Uterus (tissue), 4 donors: ENCODE results near the gene FAM174B. TPM values are rescaled to one million over a fixed set of nuclear protein-coding genes. Genes with fewer than 3 reads are reported as not detected.

ENCODE experiments used
- DNase-seq, 2 donors: peaks; one replicate each; pipeline ENCODE4 v3.0.0-alpha.2; 2019 to 2020
- H3K27ac ChIP-seq, 2 donors: fragments of 200-600 bp; sonication (generic); 1 replicate in 1 of 2; 2 replicates in 1 of 2; pipeline ENCODE4 v1.5.1; 2016 to 2018
- H3K27me3 ChIP-seq, 2 donors: fragments of 200-600 bp; sonication (generic); one replicate each; pipeline ENCODE4 v1.5.1; 2018 to 2019; ENCODE audit warnings: control low read depth in 1 of 2
- H3K36me3 ChIP-seq, 2 donors: fragments of 200-600 bp; sonication (generic); one replicate each; pipeline ENCODE4 v1.5.1; 2019; ENCODE audit warnings: control low read depth in 1 of 2
- H3K4me1 ChIP-seq, 2 donors: fragments of 200-600 bp; sonication (generic); one replicate each; pipeline ENCODE4 v1.5.1; 2018 to 2019; ENCODE audit warnings: control low read depth in 1 of 2
- H3K4me3 ChIP-seq, 2 donors: fragments of 200-600 bp; sonication (generic); 1 replicate in 1 of 2; 2 replicates in 1 of 2; pipeline ENCODE4 v1.5.1; 2018 to 2019; ENCODE audit warnings: mild to moderate bottlenecking in 1 of 2
- H3K9me3 ChIP-seq, 2 donors: fragments of 200-600 bp; sonication (generic); one replicate each; pipeline ENCODE4 v1.5.1; 2019; ENCODE audit warnings: control low read depth in 1 of 2
- POLR2A ChIP-seq, 2 donors: fragments of 450-650 bp; IDR thresholded peaks; one replicate each; pipeline ENCODE4 v1.6.1; 2016; ENCODE audit warnings: antibody characterized with exemption in 2 of 2, mild to moderate bottlenecking in 1 of 2, moderate library complexity in 1 of 2
- intact Hi-C: fragments of 100-400 bp; cut with DNase I; formaldehyde crosslinking; loops from one replicate; pipeline ENCODE4 v1.15.1; 2023; ENCODE audit warnings: low total_unique reads
- total RNA-seq, 4 donors: library from RNA; depleted of rRNA in 3 of 4; stranded (reverse); fragments of >200 nt in 3 of 4; gene quantifications; one replicate each; pipeline versions ENCODE4 v1.1.0 to v1.2.4, GENCODE V29; 2014 to 2023
- TF ChIP-seq, protein P1 (sequence below), 4 experiments: fragments of 200-600 bp in 2 of 4; fragments of 450-650 bp in 2 of 4; sonication (generic) in 2 of 4; IDR thresholded peaks; one replicate each; pipeline ENCODE4 v1.5.1; 2016 to 2019; ENCODE audit warnings: antibody characterized with exemption in 4 of 4, mild to moderate bottlenecking in 2 of 4, moderate library complexity in 1 of 4
- donor health status: DM: yes; HTN: yes; CAD: no.

Gene FAM174B
- total RNA-seq, 4 donors from 2014 or later = 0.51 to 41.8 (median 5.5) TPM

DNA sequence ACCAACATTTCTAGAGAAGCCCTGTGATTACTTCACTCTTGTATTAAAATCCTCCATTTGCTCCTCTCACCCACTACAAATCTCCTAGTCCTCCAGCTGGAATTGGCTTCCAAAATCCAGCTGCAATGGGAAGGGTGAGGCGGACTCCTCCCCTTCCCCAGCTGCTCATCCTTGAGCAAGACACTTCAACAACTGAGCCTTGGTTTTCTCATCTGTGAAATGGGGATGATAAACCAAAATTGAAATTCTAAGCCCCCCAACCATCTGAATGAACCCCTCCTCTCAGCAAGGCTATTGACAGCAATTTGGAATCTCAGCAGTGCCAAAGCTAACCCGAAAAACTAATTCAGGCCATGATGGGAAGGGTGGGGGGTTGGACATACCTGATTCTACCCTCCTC is 9.4 kb downstream of the FAM174B start:
- intact Hi-C loops = no loop called here
- H3K27me3 ChIP-seq = no peaks in the 10 kb centered on the region
- H3K4me3 ChIP-seq = no peak overlapping the region
- TF ChIP-seq, protein P1, sequence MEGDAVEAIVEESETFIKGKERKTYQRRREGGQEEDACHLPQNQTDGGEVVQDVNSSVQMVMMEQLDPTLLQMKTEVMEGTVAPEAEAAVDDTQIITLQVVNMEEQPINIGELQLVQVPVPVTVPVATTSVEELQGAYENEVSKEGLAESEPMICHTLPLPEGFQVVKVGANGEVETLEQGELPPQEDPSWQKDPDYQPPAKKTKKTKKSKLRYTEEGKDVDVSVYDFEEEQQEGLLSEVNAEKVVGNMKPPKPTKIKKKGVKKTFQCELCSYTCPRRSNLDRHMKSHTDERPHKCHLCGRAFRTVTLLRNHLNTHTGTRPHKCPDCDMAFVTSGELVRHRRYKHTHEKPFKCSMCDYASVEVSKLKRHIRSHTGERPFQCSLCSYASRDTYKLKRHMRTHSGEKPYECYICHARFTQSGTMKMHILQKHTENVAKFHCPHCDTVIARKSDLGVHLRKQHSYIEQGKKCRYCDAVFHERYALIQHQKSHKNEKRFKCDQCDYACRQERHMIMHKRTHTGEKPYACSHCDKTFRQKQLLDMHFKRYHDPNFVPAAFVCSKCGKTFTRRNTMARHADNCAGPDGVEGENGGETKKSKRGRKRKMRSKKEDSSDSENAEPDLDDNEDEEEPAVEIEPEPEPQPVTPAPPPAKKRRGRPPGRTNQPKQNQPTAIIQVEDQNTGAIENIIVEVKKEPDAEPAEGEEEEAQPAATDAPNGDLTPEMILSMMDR (IDR thresholded peaks at IDR 0.05) = no peak
- TF ChIP-seq POLR2A (IDR thresholded peaks at IDR 0.05) = no peak
- no peaks in the 10 kb centered on the region for H3K9me3 ChIP-seq
- H3K36me3 ChIP-seq = no peaks in the 10 kb centered on the region
- DNase-seq = no peak
- no peak overlapping the region for H3K27ac ChIP-seq
- H3K4me1 ChIP-seq = no peaks in the 10 kb centered on the region

DNA sequence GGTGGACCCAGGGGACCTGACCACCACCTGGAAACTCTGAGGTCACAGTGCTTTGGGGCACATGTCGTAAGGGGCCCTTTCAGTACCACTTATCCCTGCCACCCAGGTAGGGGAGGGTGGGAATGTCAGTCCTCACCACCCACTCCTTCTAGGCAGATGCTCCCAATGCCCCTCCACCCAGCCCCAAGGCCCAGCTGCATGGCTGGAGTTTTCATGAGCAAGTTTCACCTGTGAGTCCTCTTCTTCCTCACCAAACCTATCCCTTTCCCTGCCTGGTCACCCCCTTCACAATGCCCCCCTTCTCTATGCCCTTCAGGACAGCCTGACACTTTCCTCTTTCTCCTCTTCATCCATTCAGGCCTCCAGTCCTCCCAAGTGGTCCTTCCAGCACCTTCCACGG is 9.8 kb downstream of the FAM174B start:
- TF ChIP-seq POLR2A (IDR thresholded peaks at IDR 0.05) = no peak
- TF ChIP-seq, protein P1 (IDR thresholded peaks at IDR 0.05) = no peak
- Histone ChIP-seq H3K36me3 (no peaks in the 10 kb centered on the region), H3K4me3 (no peak overlapping the region), H3K27ac (no peak overlapping the region), H3K27me3 (no peaks in the 10 kb centered on the region), H3K4me1 (no peaks in the 10 kb centered on the region), H3K9me3 (no peaks in the 10 kb centered on the region)
- DNase-seq = no peak
- intact Hi-C loops = no loop called here

DNA sequence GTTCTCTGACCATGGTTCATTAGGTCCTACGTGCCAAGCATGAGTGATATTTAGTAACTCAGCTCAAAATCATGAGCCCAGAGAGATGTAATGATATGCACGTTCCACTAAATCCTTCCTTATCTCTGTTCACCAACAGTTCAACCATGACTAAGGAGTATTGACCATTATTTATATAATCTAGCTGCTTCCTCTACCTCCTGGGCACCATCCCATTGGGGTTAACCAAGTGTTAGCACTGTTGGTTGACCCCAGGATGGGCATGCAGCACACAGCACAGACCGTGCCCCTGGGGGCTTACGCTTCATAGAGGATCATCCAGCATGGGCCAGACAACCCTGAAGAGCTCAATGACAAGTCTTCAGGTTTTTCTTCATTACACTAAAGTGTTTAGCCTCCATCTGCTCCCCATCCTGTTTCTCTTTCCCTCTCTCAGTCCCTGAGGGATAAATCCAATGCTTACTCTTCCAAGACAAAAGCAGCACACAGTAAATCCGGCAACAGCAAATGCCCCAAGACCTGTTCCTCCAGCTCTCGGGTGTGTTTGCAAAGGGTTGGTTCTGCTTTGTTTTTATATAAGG is 10.4 kb downstream of the FAM174B start:
- H3K9me3 ChIP-seq = peaks cover 0 to under 1% of the 10 kb centered on the region in 2 donors
- no peak overlapping the region for H3K27ac ChIP-seq
- no peaks in the 10 kb centered on the region for H3K36me3 ChIP-seq
- no peak for TF ChIP-seq POLR2A (IDR thresholded peaks at IDR 0.05)
- TF ChIP-seq, protein P1 (IDR thresholded peaks at IDR 0.05) = no peak
- no peak for DNase-seq
- intact Hi-C loops = no loop called here
- H3K27me3 ChIP-seq = no peaks in the 10 kb centered on the region
- no peaks in the 10 kb centered on the region for H3K4me1 ChIP-seq
- no peak overlapping the region for H3K4me3 ChIP-seq

DNA sequence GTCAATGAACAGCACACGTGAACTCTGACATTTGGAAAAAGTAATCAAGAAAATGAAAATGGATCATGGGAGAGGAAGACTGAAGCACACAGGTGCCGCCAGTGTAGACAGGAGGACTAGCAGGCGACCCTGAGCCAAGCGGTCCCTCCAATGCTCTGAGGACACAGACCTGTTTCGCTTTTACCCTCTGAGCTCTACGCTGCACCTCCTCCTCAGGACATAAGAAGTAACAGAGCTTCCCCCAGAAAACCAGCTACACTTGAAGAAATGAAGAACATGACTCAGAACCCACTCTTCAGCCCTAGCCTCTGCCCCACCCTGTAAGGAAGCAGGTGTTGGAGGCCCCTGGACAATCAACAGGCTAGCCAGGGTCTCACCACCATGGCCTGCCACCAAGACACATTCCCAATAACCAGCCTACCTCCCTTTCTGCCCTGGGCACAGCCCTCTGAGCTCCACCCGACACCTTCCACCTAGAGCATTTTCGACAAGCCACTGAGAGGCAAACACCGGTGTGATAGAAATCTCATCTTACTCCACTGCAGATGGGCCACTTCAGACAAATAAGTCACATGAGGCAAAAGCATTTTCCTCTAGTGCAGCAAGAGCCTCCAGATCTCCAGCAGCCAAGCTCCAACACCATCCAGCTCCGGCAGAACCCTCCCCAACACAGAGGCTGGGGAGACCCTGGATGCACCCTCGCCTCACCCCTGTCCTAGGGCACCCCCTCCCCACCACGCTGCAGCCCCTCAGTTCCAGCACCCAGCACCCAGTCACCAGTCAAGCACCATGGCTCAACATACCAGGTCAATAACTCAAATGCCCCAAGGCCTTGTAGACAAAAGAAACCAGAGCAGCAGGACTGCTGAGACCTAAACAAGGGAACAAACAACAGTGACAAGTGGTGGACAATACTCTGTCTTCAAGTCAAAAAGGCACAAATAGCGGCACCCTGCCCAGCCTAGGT is 11.4 kb downstream of the FAM174B start:
- Histone ChIP-seq H3K4me1 (no peaks in the 10 kb centered on the region), H3K27ac (no peak overlapping the region), H3K4me3 (no peak overlapping the region), H3K27me3 (no peaks in the 10 kb centered on the region), H3K36me3 (no peaks in the 10 kb centered on the region), H3K9me3 (peaks cover 0 to 7% of the 10 kb centered on the region in 2 donors)
- no peak for DNase-seq
- TF ChIP-seq, protein P1 (IDR thresholded peaks at IDR 0.05) = no peak
- no peak for TF ChIP-seq POLR2A (IDR thresholded peaks at IDR 0.05)
- intact Hi-C loops = no loop called here
